22Rv1 (cell line): ENCODE measurements around the gene ATP2B2.

Source experiments
- ZFX ChIP-seq: fragments of 450-650 bp; IDR thresholded peaks from 2 replicates; pipeline ENCODE4 v1.6.1; 2017; ENCODE audit warnings: antibody characterized with exemption, borderline replicate concordance
- TF ChIP-seq, protein P1 (sequence below): fragments of 450-650 bp; IDR thresholded peaks from 2 replicates; pipeline ENCODE4 v1.5.1; 2017; ENCODE audit warnings: mild to moderate bottlenecking

DNA sequence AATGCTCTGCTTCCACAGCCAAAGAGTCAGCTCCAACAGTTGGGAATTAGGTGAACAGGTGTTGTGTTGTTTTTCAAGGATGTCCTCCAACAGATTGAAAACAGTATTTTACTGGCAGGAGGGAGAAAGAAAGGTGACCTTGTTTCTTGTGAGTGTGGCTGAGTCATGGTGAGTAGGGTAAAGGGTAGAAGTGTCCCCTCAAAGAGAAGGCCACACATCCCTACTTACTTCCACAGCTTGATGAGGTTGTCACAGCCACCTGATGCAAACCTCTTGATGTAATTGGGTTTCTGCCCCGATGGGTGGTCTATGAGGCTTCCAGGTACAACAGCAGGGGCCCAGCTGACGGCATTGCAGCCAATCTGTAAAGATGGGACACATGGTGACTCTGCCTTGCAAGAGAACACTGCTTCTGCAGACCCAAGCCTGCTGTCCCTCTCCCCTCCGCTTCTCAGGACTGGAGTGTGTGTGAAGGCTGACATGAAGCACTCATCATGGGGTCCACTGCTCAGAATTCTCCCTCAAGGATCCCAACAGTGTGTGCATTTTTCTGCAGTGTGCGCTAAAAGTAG lies 200.0 kb downstream of the ATP2B2 start:
- TF ChIP-seq, protein P1, sequence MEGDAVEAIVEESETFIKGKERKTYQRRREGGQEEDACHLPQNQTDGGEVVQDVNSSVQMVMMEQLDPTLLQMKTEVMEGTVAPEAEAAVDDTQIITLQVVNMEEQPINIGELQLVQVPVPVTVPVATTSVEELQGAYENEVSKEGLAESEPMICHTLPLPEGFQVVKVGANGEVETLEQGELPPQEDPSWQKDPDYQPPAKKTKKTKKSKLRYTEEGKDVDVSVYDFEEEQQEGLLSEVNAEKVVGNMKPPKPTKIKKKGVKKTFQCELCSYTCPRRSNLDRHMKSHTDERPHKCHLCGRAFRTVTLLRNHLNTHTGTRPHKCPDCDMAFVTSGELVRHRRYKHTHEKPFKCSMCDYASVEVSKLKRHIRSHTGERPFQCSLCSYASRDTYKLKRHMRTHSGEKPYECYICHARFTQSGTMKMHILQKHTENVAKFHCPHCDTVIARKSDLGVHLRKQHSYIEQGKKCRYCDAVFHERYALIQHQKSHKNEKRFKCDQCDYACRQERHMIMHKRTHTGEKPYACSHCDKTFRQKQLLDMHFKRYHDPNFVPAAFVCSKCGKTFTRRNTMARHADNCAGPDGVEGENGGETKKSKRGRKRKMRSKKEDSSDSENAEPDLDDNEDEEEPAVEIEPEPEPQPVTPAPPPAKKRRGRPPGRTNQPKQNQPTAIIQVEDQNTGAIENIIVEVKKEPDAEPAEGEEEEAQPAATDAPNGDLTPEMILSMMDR = no peak
- TF ChIP-seq ZFX = no peak
